ENCODE measurements around the gene TRRAP.

Gene TRRAP

GRCh38 chr7:98976396-98977185 is 98.3 kb downstream of the TRRAP start:
- H3K9me3 ChIP-seq (ENCODE audit: control insufficient read depth in 1 of 2, low read length in 2 of 2), result no peaks in the 10 kb centered on the region
- peaks cover 66 to 94% of the 10 kb centered on the region in 2 donors for H3K36me3 ChIP-seq (ENCODE audit: control insufficient read depth in 1 of 2, insufficient read depth in 2 of 2, low read length in 2 of 2)
- H3K27me3 ChIP-seq (ENCODE audit: control insufficient read depth in 1 of 2, insufficient read depth in 2 of 2, low read length in 2 of 2), result no peaks in the 10 kb centered on the region
- H3K4me1 ChIP-seq (ENCODE audit: control insufficient read depth in 1 of 2, insufficient read depth in 2 of 2, low read length in 2 of 2), result no peaks in the 10 kb centered on the region
- H3K9ac ChIP-seq (ENCODE audit: low read depth in 1 of 2, low read length in 2 of 2), result no peak overlapping the region
- H3K4me3 ChIP-seq (ENCODE audit: low read depth in 1 of 2, low read length in 2 of 2), result no peak overlapping the region
- H3K27ac ChIP-seq (ENCODE audit: low read depth, low read length), result no peak overlapping the region

- Histone ChIP-seq H3K9me3 (ENCODE audit: control insufficient read depth in 1 of 2, low read length in 2 of 2) (no peaks in the 10 kb centered on the region), H3K9ac (ENCODE audit: low read depth in 1 of 2, low read length in 2 of 2) (no peak overlapping the region), H3K36me3 (ENCODE audit: control insufficient read depth in 1 of 2, insufficient read depth in 2 of 2, low read length in 2 of 2) (peaks cover 70 to 96% of the 10 kb centered on the region in 2 donors), H3K27ac (ENCODE audit: low read depth, low read length) (no peak overlapping the region), H3K27me3 (ENCODE audit: control insufficient read depth in 1 of 2, insufficient read depth in 2 of 2, low read length in 2 of 2) (no peaks in the 10 kb centered on the region), H3K4me1 (ENCODE audit: control insufficient read depth in 1 of 2, insufficient read depth in 2 of 2, low read length in 2 of 2) (no peaks in the 10 kb centered on the region), H3K4me3 (ENCODE audit: low read depth in 1 of 2, low read length in 2 of 2) (no peak overlapping the region)
Observed at GRCh38 chr7:98978672-98979071, 100.3 kb downstream of the TRRAP start.

GRCh38 chr7:98981701-98982100 is 103.4 kb downstream of the TRRAP start:
- Histone ChIP-seq H3K4me3 (ENCODE audit: low read depth in 1 of 2, low read length in 2 of 2) (no peak overlapping the region), H3K36me3 (ENCODE audit: control insufficient read depth in 1 of 2, insufficient read depth in 2 of 2, low read length in 2 of 2) (peaks cover 60 to 95% of the 10 kb centered on the region in 2 donors)

GRCh38 chr7:98982686-98983085 is 104.4 kb downstream of the TRRAP start:
- H3K36me3 ChIP-seq (ENCODE audit: control insufficient read depth in 1 of 2, insufficient read depth in 2 of 2, low read length in 2 of 2), result peaks cover 52 to 95% of the 10 kb centered on the region in 2 donors

More at GRCh38 chr7:98981701-98982100, 103.4 kb downstream of the TRRAP start:
- no peak overlapping the region for H3K9ac ChIP-seq (ENCODE audit: low read depth in 1 of 2, low read length in 2 of 2)
- H3K27me3 ChIP-seq (ENCODE audit: control insufficient read depth in 1 of 2, insufficient read depth in 2 of 2, low read length in 2 of 2), result no peaks in the 10 kb centered on the region
- H3K4me1 ChIP-seq (ENCODE audit: control insufficient read depth in 1 of 2, insufficient read depth in 2 of 2, low read length in 2 of 2), result no peaks in the 10 kb centered on the region
- peaks cover 0 to 5% of the 10 kb centered on the region in 2 donors for H3K9me3 ChIP-seq (ENCODE audit: control insufficient read depth in 1 of 2, low read length in 2 of 2)
- H3K27ac ChIP-seq (ENCODE audit: low read depth, low read length), result no peak overlapping the region

GRCh38 chr7:98984126-98984525 is 105.8 kb downstream of the TRRAP start:
- Histone ChIP-seq H3K4me1 (ENCODE audit: control insufficient read depth in 1 of 2, insufficient read depth in 2 of 2, low read length in 2 of 2) (no peaks in the 10 kb centered on the region), H3K36me3 (ENCODE audit: control insufficient read depth in 1 of 2, insufficient read depth in 2 of 2, low read length in 2 of 2) (peaks cover 50 to 95% of the 10 kb centered on the region in 2 donors), H3K27ac (ENCODE audit: low read depth, low read length) (no peak overlapping the region), H3K9me3 (ENCODE audit: control insufficient read depth in 1 of 2, low read length in 2 of 2) (peaks cover 0 to 5% of the 10 kb centered on the region in 2 donors), H3K4me3 (ENCODE audit: low read depth in 1 of 2, low read length in 2 of 2) (no peak overlapping the region), H3K27me3 (ENCODE audit: control insufficient read depth in 1 of 2, insufficient read depth in 2 of 2, low read length in 2 of 2) (no peaks in the 10 kb centered on the region), H3K9ac (ENCODE audit: low read depth in 1 of 2, low read length in 2 of 2) (no peak overlapping the region)

More at GRCh38 chr7:98982686-98983085, 104.4 kb downstream of the TRRAP start:
- H3K4me1 ChIP-seq (ENCODE audit: control insufficient read depth in 1 of 2, insufficient read depth in 2 of 2, low read length in 2 of 2), result no peaks in the 10 kb centered on the region
- H3K9ac ChIP-seq (ENCODE audit: low read depth in 1 of 2, low read length in 2 of 2), result no peak overlapping the region
- no peak overlapping the region for H3K27ac ChIP-seq (ENCODE audit: low read depth, low read length)
- H3K27me3 ChIP-seq (ENCODE audit: control insufficient read depth in 1 of 2, insufficient read depth in 2 of 2, low read length in 2 of 2), result no peaks in the 10 kb centered on the region
- H3K4me3 ChIP-seq (ENCODE audit: low read depth in 1 of 2, low read length in 2 of 2), result no peak overlapping the region
- peaks cover 0 to 5% of the 10 kb centered on the region in 2 donors for H3K9me3 ChIP-seq (ENCODE audit: control insufficient read depth in 1 of 2, low read length in 2 of 2)

- Histone ChIP-seq H3K4me3 (ENCODE audit: low read depth in 1 of 2, low read length in 2 of 2) (no peak overlapping the region), H3K27me3 (ENCODE audit: control insufficient read depth in 1 of 2, insufficient read depth in 2 of 2, low read length in 2 of 2) (no peaks in the 10 kb centered on the region), H3K36me3 (ENCODE audit: control insufficient read depth in 1 of 2, insufficient read depth in 2 of 2, low read length in 2 of 2) (peaks cover 44 to 97% of the 10 kb centered on the region in 2 donors), H3K4me1 (ENCODE audit: control insufficient read depth in 1 of 2, insufficient read depth in 2 of 2, low read length in 2 of 2) (no peaks in the 10 kb centered on the region), H3K9ac (ENCODE audit: low read depth in 1 of 2, low read length in 2 of 2) (no peak overlapping the region), H3K9me3 (ENCODE audit: control insufficient read depth in 1 of 2, low read length in 2 of 2) (peaks cover 0 to 5% of the 10 kb centered on the region in 2 donors), H3K27ac (ENCODE audit: low read depth, low read length) (no peak overlapping the region)
Observed at GRCh38 chr7:98985406-98985805, 107.1 kb downstream of the TRRAP start.

GRCh38 chr7:98985945-98986344 is 107.6 kb downstream of the TRRAP start:
- Histone ChIP-seq H3K9ac (ENCODE audit: low read depth in 1 of 2, low read length in 2 of 2) (no peak overlapping the region), H3K27ac (ENCODE audit: low read depth, low read length) (no peak overlapping the region), H3K27me3 (ENCODE audit: control insufficient read depth in 1 of 2, insufficient read depth in 2 of 2, low read length in 2 of 2) (no peaks in the 10 kb centered on the region), H3K4me1 (ENCODE audit: control insufficient read depth in 1 of 2, insufficient read depth in 2 of 2, low read length in 2 of 2) (no peaks in the 10 kb centered on the region), H3K36me3 (ENCODE audit: control insufficient read depth in 1 of 2, insufficient read depth in 2 of 2, low read length in 2 of 2) (peaks cover 46 to 97% of the 10 kb centered on the region in 2 donors), H3K9me3 (ENCODE audit: control insufficient read depth in 1 of 2, low read length in 2 of 2) (peaks cover 0 to 5% of the 10 kb centered on the region in 2 donors), H3K4me3 (ENCODE audit: low read depth in 1 of 2, low read length in 2 of 2) (no peak overlapping the region)

- Histone ChIP-seq H3K9ac (ENCODE audit: low read depth in 1 of 2, low read length in 2 of 2) (no peak overlapping the region), H3K27me3 (ENCODE audit: control insufficient read depth in 1 of 2, insufficient read depth in 2 of 2, low read length in 2 of 2) (no peaks in the 10 kb centered on the region), H3K4me3 (ENCODE audit: low read depth in 1 of 2, low read length in 2 of 2) (no peak overlapping the region), H3K36me3 (ENCODE audit: control insufficient read depth in 1 of 2, insufficient read depth in 2 of 2, low read length in 2 of 2) (peaks cover 56 to 98% of the 10 kb centered on the region in 2 donors), H3K4me1 (ENCODE audit: control insufficient read depth in 1 of 2, insufficient read depth in 2 of 2, low read length in 2 of 2) (no peaks in the 10 kb centered on the region), H3K27ac (ENCODE audit: low read depth, low read length) (no peak overlapping the region), H3K9me3 (ENCODE audit: control insufficient read depth in 1 of 2, low read length in 2 of 2) (peaks cover 0 to 5% of the 10 kb centered on the region in 2 donors)
Observed at GRCh38 chr7:98988641-98989040, 110.3 kb downstream of the TRRAP start.

GRCh38 chr7:98990356-98990755 is 112.0 kb downstream of the TRRAP start:
- Histone ChIP-seq H3K9me3 (ENCODE audit: control insufficient read depth in 1 of 2, low read length in 2 of 2) (peaks cover 0 to 5% of the 10 kb centered on the region in 2 donors), H3K4me1 (ENCODE audit: control insufficient read depth in 1 of 2, insufficient read depth in 2 of 2, low read length in 2 of 2) (no peaks in the 10 kb centered on the region), H3K36me3 (ENCODE audit: control insufficient read depth in 1 of 2, insufficient read depth in 2 of 2, low read length in 2 of 2) (peaks cover 56 to 100% of the 10 kb centered on the region in 2 donors), H3K27me3 (ENCODE audit: control insufficient read depth in 1 of 2, insufficient read depth in 2 of 2, low read length in 2 of 2) (no peaks in the 10 kb centered on the region), H3K27ac (ENCODE audit: low read depth, low read length) (no peak overlapping the region), H3K4me3 (ENCODE audit: low read depth in 1 of 2, low read length in 2 of 2) (no peak overlapping the region), H3K9ac (ENCODE audit: low read depth in 1 of 2, low read length in 2 of 2) (no peak overlapping the region)

- no peak overlapping the region for H3K4me3 ChIP-seq (ENCODE audit: low read depth in 1 of 2, low read length in 2 of 2)
- peaks cover 56 to 100% of the 10 kb centered on the region in 2 donors for H3K36me3 ChIP-seq (ENCODE audit: control insufficient read depth in 1 of 2, insufficient read depth in 2 of 2, low read length in 2 of 2)
- no peaks in the 10 kb centered on the region for H3K4me1 ChIP-seq (ENCODE audit: control insufficient read depth in 1 of 2, insufficient read depth in 2 of 2, low read length in 2 of 2)
- H3K27ac ChIP-seq (ENCODE audit: low read depth, low read length), result no peak overlapping the region
- H3K9ac ChIP-seq (ENCODE audit: low read depth in 1 of 2, low read length in 2 of 2), result no peak overlapping the region
- H3K9me3 ChIP-seq (ENCODE audit: control insufficient read depth in 1 of 2, low read length in 2 of 2), result peaks cover 0 to under 1% of the 10 kb centered on the region in 2 donors
- no peaks in the 10 kb centered on the region for H3K27me3 ChIP-seq (ENCODE audit: control insufficient read depth in 1 of 2, insufficient read depth in 2 of 2, low read length in 2 of 2)
Observed at GRCh38 chr7:98991141-98991540, 112.8 kb downstream of the TRRAP start.

All from duodenal mucosa (tissue), 2 donors.